Testis (tissue), 2 donors: Measurements from ENCODE around the gene BCL2A1.

ENCODE experiments used
- CTCF ChIP-seq, 3 experiments: fragments of 450-650 bp in 2 of 3; fragments of 200-600 bp in 1 of 3; sonication (generic) in 1 of 3; IDR thresholded peaks; one replicate each; pipeline ENCODE4 v1.5.1; 2016 to 2019; ENCODE audit warnings: antibody characterized with exemption in 3 of 3, mild to moderate bottlenecking in 2 of 3, moderate library complexity in 1 of 3
- POLR2A ChIP-seq: fragments of 450-650 bp; IDR thresholded peaks from one replicate; pipeline ENCODE4 v1.6.1; 2017; ENCODE audit warnings: antibody characterized with exemption, mild to moderate bottlenecking, moderate library complexity

- TF ChIP-seq CTCF (IDR thresholded peaks at IDR 0.05) (no peak), POLR2A (no peak)
Observed at GRCh38 chr15:79939399-79939798, 31.6 kb downstream of the BCL2A1 start.
